ENCODE data around the gene ICAM2. TPM values are rescaled to one million over a fixed set of nuclear protein-coding genes. Genes with fewer than 3 reads are reported as not detected.

The ICAM2 gene
- total RNA-seq, 1 donor = 6.5 TPM

DNA sequence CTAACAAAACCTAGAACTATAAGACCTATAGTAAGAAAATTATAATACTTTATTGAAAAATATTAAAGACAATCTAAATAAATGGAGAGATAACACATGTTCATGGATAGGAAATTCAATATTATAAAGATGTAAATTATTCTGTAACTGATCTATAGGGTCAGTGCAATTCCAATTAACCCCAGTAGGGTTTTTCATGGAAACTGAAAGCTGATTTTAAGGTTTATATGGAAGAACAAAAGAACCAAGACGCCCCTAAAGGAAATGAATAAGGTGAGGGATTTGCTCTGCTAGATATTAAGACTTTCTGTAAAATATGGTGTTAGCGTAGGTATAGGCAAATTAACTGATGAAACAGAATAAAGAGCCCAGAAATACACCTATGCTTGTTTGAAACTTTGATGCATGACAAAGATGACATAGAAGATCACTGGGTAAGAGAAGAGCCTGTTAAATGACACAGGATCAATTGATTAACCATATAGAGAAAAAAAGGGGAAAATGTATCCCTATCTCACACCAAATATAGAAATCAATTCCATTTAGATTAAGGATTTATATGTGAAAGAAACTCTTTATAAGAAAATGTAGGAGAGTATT, 3.0 kb downstream of the ICAM2 start:
- TF ChIP-seq, protein P1, sequence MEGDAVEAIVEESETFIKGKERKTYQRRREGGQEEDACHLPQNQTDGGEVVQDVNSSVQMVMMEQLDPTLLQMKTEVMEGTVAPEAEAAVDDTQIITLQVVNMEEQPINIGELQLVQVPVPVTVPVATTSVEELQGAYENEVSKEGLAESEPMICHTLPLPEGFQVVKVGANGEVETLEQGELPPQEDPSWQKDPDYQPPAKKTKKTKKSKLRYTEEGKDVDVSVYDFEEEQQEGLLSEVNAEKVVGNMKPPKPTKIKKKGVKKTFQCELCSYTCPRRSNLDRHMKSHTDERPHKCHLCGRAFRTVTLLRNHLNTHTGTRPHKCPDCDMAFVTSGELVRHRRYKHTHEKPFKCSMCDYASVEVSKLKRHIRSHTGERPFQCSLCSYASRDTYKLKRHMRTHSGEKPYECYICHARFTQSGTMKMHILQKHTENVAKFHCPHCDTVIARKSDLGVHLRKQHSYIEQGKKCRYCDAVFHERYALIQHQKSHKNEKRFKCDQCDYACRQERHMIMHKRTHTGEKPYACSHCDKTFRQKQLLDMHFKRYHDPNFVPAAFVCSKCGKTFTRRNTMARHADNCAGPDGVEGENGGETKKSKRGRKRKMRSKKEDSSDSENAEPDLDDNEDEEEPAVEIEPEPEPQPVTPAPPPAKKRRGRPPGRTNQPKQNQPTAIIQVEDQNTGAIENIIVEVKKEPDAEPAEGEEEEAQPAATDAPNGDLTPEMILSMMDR (IDR thresholded peaks at IDR 0.05; ENCODE audit: extremely low read depth, low read depth, low read length) = no peak
- Histone ChIP-seq H3K27ac (ENCODE audit: low read depth, low read length) (no peak overlapping the region), H3K4me3 (ENCODE audit: insufficient read depth, low read length) (no peak overlapping the region), H3K4me1 (ENCODE audit: insufficient read depth, low read length) (peaks cover 5% of the 10 kb centered on the region), H4K20me1 (ENCODE audit: insufficient read depth, low read length) (no peaks in the 10 kb centered on the region), H2AFZ (ENCODE audit: low read length) (no peak overlapping the region), H3K27me3 (ENCODE audit: insufficient read depth, low read length) (no peaks in the 10 kb centered on the region), H3K4me2 (ENCODE audit: insufficient read depth, low read length) (no peak overlapping the region), H3K36me3 (ENCODE audit: insufficient read depth, low read length) (no peaks in the 10 kb centered on the region), H3K79me2 (ENCODE audit: insufficient read depth, low read length) (no peaks in the 10 kb centered on the region), H3K9me3 (ENCODE audit: low read depth, low read length) (no peaks in the 10 kb centered on the region)
- no peak for DNase-seq (ENCODE audit: insufficient read length, low spot score, missing footprints)

DNA sequence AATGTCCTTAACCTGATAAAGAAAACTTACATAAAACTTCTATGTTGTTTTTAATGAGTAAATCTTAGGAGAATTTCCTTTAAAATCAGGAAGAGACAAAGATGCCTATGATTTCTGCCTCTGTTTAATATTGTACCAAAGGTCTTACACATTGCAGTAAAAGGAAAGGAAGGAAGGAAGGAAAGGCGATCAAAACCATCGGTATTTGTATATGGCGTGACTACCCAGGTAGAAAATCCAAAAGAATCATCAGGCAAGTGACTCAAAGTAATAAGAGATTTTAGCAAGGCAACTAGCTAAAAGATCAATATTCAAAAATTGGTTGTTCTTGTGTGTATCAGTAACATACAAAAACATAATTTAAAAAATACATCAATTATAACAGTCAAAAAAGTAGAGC, 3.5 kb downstream of the ICAM2 start:
- Histone ChIP-seq H3K36me3 (ENCODE audit: insufficient read depth, low read length) (no peaks in the 10 kb centered on the region), H3K4me2 (ENCODE audit: insufficient read depth, low read length) (no peak overlapping the region), H3K4me1 (ENCODE audit: insufficient read depth, low read length) (peaks cover 5% of the 10 kb centered on the region), H3K79me2 (ENCODE audit: insufficient read depth, low read length) (no peaks in the 10 kb centered on the region), H3K9me3 (ENCODE audit: low read depth, low read length) (no peaks in the 10 kb centered on the region), H3K27me3 (ENCODE audit: insufficient read depth, low read length) (no peaks in the 10 kb centered on the region), H3K4me3 (ENCODE audit: insufficient read depth, low read length) (no peak overlapping the region), H2AFZ (ENCODE audit: low read length) (no peak overlapping the region), H3K27ac (ENCODE audit: low read depth, low read length) (no peak overlapping the region), H4K20me1 (ENCODE audit: insufficient read depth, low read length) (no peaks in the 10 kb centered on the region)
- DNase-seq (ENCODE audit: insufficient read length, low spot score, missing footprints) = no peak
- TF ChIP-seq, protein P1 (IDR thresholded peaks at IDR 0.05; ENCODE audit: extremely low read depth, low read depth, low read length) = no peak

DNA sequence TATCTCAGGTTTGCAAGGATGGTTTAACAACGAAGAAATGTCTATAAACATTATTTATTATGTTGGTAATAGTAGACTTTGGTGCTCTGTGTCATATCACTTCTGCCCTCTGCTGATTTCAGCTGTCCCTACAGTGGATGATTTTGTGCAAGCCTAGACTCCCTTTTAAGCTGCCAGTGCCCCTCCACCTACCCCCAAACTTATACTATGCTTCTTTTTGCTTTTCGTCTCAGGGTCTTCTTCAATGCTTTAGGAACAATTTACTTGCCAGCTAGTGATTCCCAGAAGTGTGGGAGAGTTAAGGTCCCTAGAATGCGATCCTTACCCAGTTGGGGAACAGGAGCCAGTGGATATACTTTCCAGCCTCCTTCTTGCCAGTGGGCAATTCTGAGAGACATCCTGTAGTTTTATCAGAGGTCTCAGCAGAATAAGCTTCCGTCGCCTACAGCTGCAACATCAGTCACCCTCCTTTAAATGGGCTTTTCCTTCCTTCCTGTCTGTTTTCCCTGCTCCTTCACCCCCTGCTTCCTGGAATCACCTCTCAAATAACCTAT, 4.1 kb downstream of the ICAM2 start:
- H3K4me1 ChIP-seq (ENCODE audit: insufficient read depth, low read length) = peaks cover 5% of the 10 kb centered on the region
- H3K4me2 ChIP-seq (ENCODE audit: insufficient read depth, low read length) = no peak overlapping the region
- H3K4me3 ChIP-seq (ENCODE audit: insufficient read depth, low read length) = no peak overlapping the region
- DNase-seq (ENCODE audit: insufficient read length, low spot score, missing footprints) = no peak
- H3K79me2 ChIP-seq (ENCODE audit: insufficient read depth, low read length) = no peaks in the 10 kb centered on the region
- no peaks in the 10 kb centered on the region for H3K9me3 ChIP-seq (ENCODE audit: low read depth, low read length)
- H3K27ac ChIP-seq (ENCODE audit: low read depth, low read length) = no peak overlapping the region
- H3K36me3 ChIP-seq (ENCODE audit: insufficient read depth, low read length) = no peaks in the 10 kb centered on the region
- TF ChIP-seq, protein P1 (IDR thresholded peaks at IDR 0.05; ENCODE audit: extremely low read depth, low read depth, low read length) = no peak
- no peaks in the 10 kb centered on the region for H3K27me3 ChIP-seq (ENCODE audit: insufficient read depth, low read length)
- H2AFZ ChIP-seq (ENCODE audit: low read length) = no peak overlapping the region
- H4K20me1 ChIP-seq (ENCODE audit: insufficient read depth, low read length) = no peaks in the 10 kb centered on the region

DNA sequence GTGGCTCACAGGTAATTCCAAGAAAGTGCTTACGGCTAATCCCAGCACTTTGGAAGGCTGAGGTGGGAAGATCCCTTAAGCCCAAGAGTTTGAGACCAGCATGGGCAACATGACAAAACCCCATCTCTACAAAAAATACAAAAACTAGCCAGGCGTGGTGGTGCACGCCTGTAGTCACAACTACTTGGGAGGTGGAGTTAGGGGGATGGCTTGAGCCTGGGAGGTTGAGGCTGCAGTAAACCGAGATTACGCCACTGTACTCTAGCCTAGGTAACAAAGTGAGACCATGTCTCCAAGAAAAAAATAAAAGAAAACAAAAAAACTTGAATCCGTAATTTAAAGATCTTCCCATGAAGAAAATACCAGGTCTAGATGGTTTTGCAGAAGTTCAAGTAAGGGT, 5.0 kb downstream of the ICAM2 start:
- Histone ChIP-seq H3K27me3 (ENCODE audit: insufficient read depth, low read length) (no peaks in the 10 kb centered on the region), H3K4me1 (ENCODE audit: insufficient read depth, low read length) (peaks cover 4% of the 10 kb centered on the region), H3K4me2 (ENCODE audit: insufficient read depth, low read length) (no peak overlapping the region), H3K4me3 (ENCODE audit: insufficient read depth, low read length) (no peak overlapping the region), H2AFZ (ENCODE audit: low read length) (no peak overlapping the region), H3K79me2 (ENCODE audit: insufficient read depth, low read length) (no peaks in the 10 kb centered on the region), H3K9me3 (ENCODE audit: low read depth, low read length) (no peaks in the 10 kb centered on the region), H3K27ac (ENCODE audit: low read depth, low read length) (no peak overlapping the region), H4K20me1 (ENCODE audit: insufficient read depth, low read length) (no peaks in the 10 kb centered on the region), H3K36me3 (ENCODE audit: insufficient read depth, low read length) (no peaks in the 10 kb centered on the region)
- DNase-seq (ENCODE audit: insufficient read length, low spot score, missing footprints) = no peak
- TF ChIP-seq, protein P1 (IDR thresholded peaks at IDR 0.05; ENCODE audit: extremely low read depth, low read depth, low read length) = no peak

Data from osteoblast (primary cell).